HEK293 (cell line): ENCODE measurements around the gene APLF.

Experiments
- CTCF ChIA-PET: fragments of 350-600 bp; formaldehyde crosslinking; extraction: SDS; loops from one replicate; lab custom pipeline; 2021; ENCODE audit warnings: antibody characterized with exemption; lab: Yijun Ruan, JAX
- POLR2A ChIA-PET: fragments of 300-600 bp; formaldehyde crosslinking; extraction: SDS; loops from one replicate; lab custom pipeline; 2020; ENCODE audit warnings: antibody characterized with exemption, inconsistent platforms; lab: Yijun Ruan, JAX
- H3K27ac ChIP-seq: fragments of 200-500 bp; sonication (Bioruptor generic); 2 replicates; pipeline ENCODE4 v1.5.1; 2014; ENCODE audit warnings: low read depth, low read length, control low read depth, inconsistent platforms; ENCODE audit errors: extremely low read depth
- H3K36me3 ChIP-seq, 2 experiments: fragments of 200-500 bp in 1 of 2; sonication (Bioruptor generic) in 1 of 2; 1 replicate in 1 of 2; 2 replicates in 1 of 2; pipeline ENCODE4 v1.5.1; 2014 to 2017; ENCODE audit warnings: inconsistent platforms in 2 of 2, low read length in 2 of 2; ENCODE audit not compliant: control insufficient read depth in 2 of 2, insufficient read depth in 1 of 2
- H3K4me1 ChIP-seq: fragments of 200-500 bp; sonication (Bioruptor generic); 2 replicates; pipeline ENCODE4 v1.5.1; 2014; ENCODE audit warnings: mild to moderate bottlenecking, low read length, inconsistent platforms; ENCODE audit not compliant: control insufficient read depth, insufficient read depth
- H3K4me3 ChIP-seq: 2 replicates; pipeline ENCODE4 v1.5.1; 2011; ENCODE audit warnings: low read depth, mild to moderate bottlenecking, control low read depth, low read length, moderate library complexity
- H3K9me3 ChIP-seq: fragments of 200-500 bp; sonication (Bioruptor generic); 2 replicates; pipeline ENCODE4 v1.5.1; 2014; ENCODE audit warnings: low read depth, low read length, inconsistent platforms; ENCODE audit not compliant: control insufficient read depth, insufficient read depth
- CTCF ChIP-seq: fragments of 450-650 bp; formaldehyde crosslinking; IDR thresholded peaks from 2 replicates; pipeline ENCODE4 v1.5.1; 2016; ENCODE audit warnings: missing biosample characterization, missing genetic modification characterization
- PRDM10 ChIP-seq: fragments of 450-650 bp; formaldehyde crosslinking; IDR thresholded peaks from 2 replicates; pipeline ENCODE4 v1.5.1; 2016; ENCODE audit warnings: missing biosample characterization, missing genetic modification characterization
- SETDB1 ChIP-seq: IDR thresholded peaks from one replicate; pipeline ENCODE4 v1.6.1; 2017; ENCODE audit warnings: mild to moderate bottlenecking, low read length, moderate library complexity, mixed read lengths; ENCODE audit not compliant: insufficient read length
- TCF7L2 ChIP-seq: IDR thresholded peaks from 2 replicates; pipeline ENCODE4 v1.6.1; 2011; ENCODE audit warnings: low read depth, mild to moderate bottlenecking, inconsistent platforms, low read length, moderate library complexity, borderline replicate concordance
- ZFP3 ChIP-seq: fragments of 450-650 bp; formaldehyde crosslinking; IDR thresholded peaks from 2 replicates; pipeline ENCODE4 v1.5.1; 2016; ENCODE audit warnings: low read depth, missing biosample characterization, missing genetic modification characterization
- ZNF155 ChIP-seq: fragments of 450-650 bp; formaldehyde crosslinking; IDR thresholded peaks from 2 replicates; pipeline ENCODE4 v1.5.1; 2016; ENCODE audit warnings: missing biosample characterization, missing genetic modification characterization
- ZNF19 ChIP-seq: fragments of 450-650 bp; formaldehyde crosslinking; IDR thresholded peaks from 2 replicates; pipeline ENCODE4; 2016; ENCODE audit warnings: missing biosample characterization, missing genetic modification characterization, low read depth
- ZNF214 ChIP-seq: fragments of 450-650 bp; formaldehyde crosslinking; IDR thresholded peaks from 2 replicates; pipeline ENCODE4 v1.5.1; 2017; ENCODE audit warnings: missing biosample characterization, mild to moderate bottlenecking, missing genetic modification characterization, borderline replicate concordance
- ZNF221 ChIP-seq: fragments of 450-650 bp; formaldehyde crosslinking; IDR thresholded peaks from 2 replicates; pipeline ENCODE4 v1.5.1; 2017; ENCODE audit warnings: missing biosample characterization, missing genetic modification characterization, borderline replicate concordance
- ZNF280D ChIP-seq: fragments of 450-650 bp; formaldehyde crosslinking; IDR thresholded peaks from 2 replicates; pipeline ENCODE4 v1.5.1; 2016; ENCODE audit warnings: missing biosample characterization, missing genetic modification characterization
- ZNF335 ChIP-seq: fragments of 450-650 bp; formaldehyde crosslinking; conservative IDR thresholded peaks from 2 replicates; pipeline ENCODE4 v1.5.1; 2016; ENCODE audit warnings: missing biosample characterization, missing genetic modification characterization
- ZNF354C ChIP-seq: fragments of 450-650 bp; formaldehyde crosslinking; IDR thresholded peaks from 2 replicates; pipeline ENCODE4 v1.5.1; 2016; ENCODE audit warnings: missing biosample characterization, missing genetic modification characterization, low read depth, borderline replicate concordance
- ZNF366 ChIP-seq: fragments of 450-650 bp; formaldehyde crosslinking; conservative IDR thresholded peaks from 2 replicates; pipeline ENCODE4 v1.5.1; 2016; ENCODE audit warnings: missing biosample characterization, missing genetic modification characterization
- ZNF521 ChIP-seq: fragments of 450-650 bp; formaldehyde crosslinking; IDR thresholded peaks from 2 replicates; pipeline ENCODE4 v1.5.1; 2017; ENCODE audit warnings: missing biosample characterization, mild to moderate bottlenecking, missing genetic modification characterization
- ZNF555 ChIP-seq: fragments of 450-650 bp; formaldehyde crosslinking; conservative IDR thresholded peaks from 2 replicates; pipeline ENCODE4 v1.5.1; 2017; ENCODE audit warnings: missing biosample characterization, mild to moderate bottlenecking, missing genetic modification characterization, inconsistent platforms
- ZNF558 ChIP-seq: fragments of 450-650 bp; formaldehyde crosslinking; IDR thresholded peaks from 2 replicates; pipeline ENCODE4 v1.5.1; 2016; ENCODE audit warnings: missing biosample characterization, missing genetic modification characterization
- ZNF560 ChIP-seq: fragments of 450-650 bp; formaldehyde crosslinking; IDR thresholded peaks from 2 replicates; pipeline ENCODE4 v1.5.1; 2017; ENCODE audit warnings: missing biosample characterization, missing genetic modification characterization, borderline replicate concordance
- ZNF707 ChIP-seq: fragments of 450-650 bp; formaldehyde crosslinking; IDR thresholded peaks from 2 replicates; pipeline ENCODE4 v1.5.1; 2016; ENCODE audit warnings: missing biosample characterization, missing genetic modification characterization
- ZNF830 ChIP-seq: fragments of 450-650 bp; IDR thresholded peaks from 2 replicates; pipeline ENCODE4 v1.5.0; 2018; ENCODE audit warnings: missing biosample characterization, missing genetic modification characterization, low read depth, mild to moderate bottlenecking, moderate library complexity
- ZSCAN30 ChIP-seq: fragments of 450-650 bp; IDR thresholded peaks from 2 replicates; pipeline ENCODE4 v1.5.1; 2018; ENCODE audit warnings: missing biosample characterization, mild to moderate bottlenecking, missing genetic modification characterization, moderate library complexity
- ZSCAN5A ChIP-seq: fragments of 450-650 bp; formaldehyde crosslinking; IDR thresholded peaks from 2 replicates; pipeline ENCODE4 v1.5.1; 2016; ENCODE audit warnings: missing biosample characterization, missing genetic modification characterization
- TF ChIP-seq, protein P1 (sequence below): fragments of 450-650 bp; formaldehyde crosslinking; IDR thresholded peaks from 2 replicates; pipeline ENCODE4 v1.5.1; 2016; ENCODE audit warnings: missing biosample characterization, missing genetic modification characterization

Gene APLF

DNA sequence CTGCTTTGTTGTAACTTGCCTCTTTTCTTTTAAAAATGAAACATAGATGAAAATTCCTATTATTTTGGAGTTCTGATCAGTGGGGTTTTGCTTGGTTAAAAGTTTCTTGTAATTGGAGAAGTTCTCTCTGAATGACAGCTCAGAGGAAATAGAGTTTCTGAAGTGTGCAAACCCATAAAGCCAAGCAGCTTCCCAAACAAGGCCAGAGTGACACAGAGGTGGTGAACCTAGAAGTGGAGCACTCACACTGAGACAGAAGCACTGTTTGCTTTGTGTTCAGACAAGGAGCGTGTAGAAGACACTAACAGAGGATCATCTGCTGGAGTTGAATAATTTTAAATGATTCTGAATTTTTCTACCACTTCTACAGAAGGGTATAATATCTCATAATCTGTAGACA is 49.5 kb upstream of the APLF start (continued):
- TF ChIP-seq, protein P1, sequence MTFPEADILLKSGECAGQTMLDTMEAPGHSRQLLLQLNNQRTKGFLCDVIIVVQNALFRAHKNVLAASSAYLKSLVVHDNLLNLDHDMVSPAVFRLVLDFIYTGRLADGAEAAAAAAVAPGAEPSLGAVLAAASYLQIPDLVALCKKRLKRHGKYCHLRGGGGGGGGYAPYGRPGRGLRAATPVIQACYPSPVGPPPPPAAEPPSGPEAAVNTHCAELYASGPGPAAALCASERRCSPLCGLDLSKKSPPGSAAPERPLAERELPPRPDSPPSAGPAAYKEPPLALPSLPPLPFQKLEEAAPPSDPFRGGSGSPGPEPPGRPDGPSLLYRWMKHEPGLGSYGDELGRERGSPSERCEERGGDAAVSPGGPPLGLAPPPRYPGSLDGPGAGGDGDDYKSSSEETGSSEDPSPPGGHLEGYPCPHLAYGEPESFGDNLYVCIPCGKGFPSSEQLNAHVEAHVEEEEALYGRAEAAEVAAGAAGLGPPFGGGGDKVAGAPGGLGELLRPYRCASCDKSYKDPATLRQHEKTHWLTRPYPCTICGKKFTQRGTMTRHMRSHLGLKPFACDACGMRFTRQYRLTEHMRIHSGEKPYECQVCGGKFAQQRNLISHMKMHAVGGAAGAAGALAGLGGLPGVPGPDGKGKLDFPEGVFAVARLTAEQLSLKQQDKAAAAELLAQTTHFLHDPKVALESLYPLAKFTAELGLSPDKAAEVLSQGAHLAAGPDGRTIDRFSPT (tag by site-specific recombination) = no peak
- no peak for TF ChIP-seq ZNF558 (tag by site-specific recombination)
- TF ChIP-seq, all 188 proteins: peak for 0

- ChIA-PET POLR2A (interaction anchor here (0.5 kb wide), 1 partner anchor 298 kb away, joined by 3 read pairs; no protein-coding TSS in a partner anchor), CTCF (interaction anchor here (0.9 kb wide), 1 partner anchor 60 kb away, joined by 3 read pairs; no protein-coding TSS in a partner anchor)
- no peaks in the 10 kb centered on the region for H3K4me1 ChIP-seq
- no peak overlapping the region for H3K4me3 ChIP-seq
- TF ChIP-seq ZNF830 (tag by site-specific recombination) (no peak), ZNF555 (tag by site-specific recombination) (no peak), ZNF221 (no peak), ZNF354C (tag by site-specific recombination) (no peak), ZSCAN5A (tag by site-specific recombination) (no peak), ZNF366 (no peak), ZNF560 (tag by site-specific recombination) (no peak), ZNF155 (no peak), ZNF214 (tag by site-specific recombination) (no peak), ZNF707 (tag by site-specific recombination) (no peak), ZSCAN30 (no peak), ZNF335 (no peak)
- no peak overlapping the region for H3K27ac ChIP-seq
- H3K9me3 ChIP-seq = no peaks in the 10 kb centered on the region
- no peaks in the 10 kb centered on the region for H3K36me3 ChIP-seq
These were observed 49.0 kb upstream of the APLF start for GRCh38 chr2:68418419-68418818.

DNA sequence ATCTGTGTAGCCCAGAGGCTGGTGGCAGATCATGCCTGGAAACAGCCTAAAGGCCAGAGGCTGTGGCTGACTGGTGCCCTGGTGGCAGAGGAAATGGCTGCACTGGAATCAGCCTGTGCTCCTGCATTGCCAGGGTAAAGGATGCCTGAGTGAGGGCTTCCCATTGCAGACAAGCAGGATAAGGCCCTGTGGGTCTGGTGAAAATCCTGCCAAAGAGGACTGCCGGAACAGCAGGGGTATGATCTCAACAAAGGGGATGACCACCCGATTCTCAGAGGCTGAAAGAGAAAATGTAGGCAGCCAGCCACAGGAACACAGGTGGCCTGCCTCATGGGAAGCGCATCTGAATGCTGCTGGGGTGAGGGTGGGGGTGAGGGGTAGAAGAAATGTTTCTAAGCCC is 48.5 kb upstream of the APLF start:
- H3K36me3 ChIP-seq = no peaks in the 10 kb centered on the region
- CTCF ChIA-PET = no interaction called here
- H3K9me3 ChIP-seq = no peaks in the 10 kb centered on the region
- H3K4me1 ChIP-seq = no peaks in the 10 kb centered on the region
- H3K27ac ChIP-seq = no peak overlapping the region
- POLR2A ChIA-PET = interaction anchor here (0.5 kb wide), 1 partner anchor 299 kb away, joined by 3 read pairs; no protein-coding TSS in a partner anchor
- H3K4me3 ChIP-seq = no peak overlapping the region
- no peak for TF ChIP-seq CTCF (tag by site-specific recombination)
- no peak for TF ChIP-seq ZNF280D (tag by site-specific recombination)
- TF ChIP-seq PRDM10 (tag by site-specific recombination) = no peak
- no peak for TF ChIP-seq ZNF19
- no peak for TF ChIP-seq ZNF521 (tag by site-specific recombination)
- TF ChIP-seq ZNF707 (tag by site-specific recombination) = no peak
- TF ChIP-seq ZFP3 = no peak
- TF ChIP-seq TCF7L2 = no peak
- TF ChIP-seq SETDB1 = no peak
